HEK293 (cell line): ENCODE data around the gene KCNJ14.

ENCODE experiments used
- BCL11A ChIP-seq: fragments of 450-650 bp; formaldehyde crosslinking; IDR thresholded peaks from 2 replicates; pipeline ENCODE4 v1.5.1; 2016; ENCODE audit warnings: low read depth, missing biosample characterization, missing genetic modification characterization
- TCF7L2 ChIP-seq: IDR thresholded peaks from 2 replicates; pipeline ENCODE4 v1.6.1; 2011; ENCODE audit warnings: low read depth, mild to moderate bottlenecking, inconsistent platforms, low read length, moderate library complexity, borderline replicate concordance
- ZBTB17 ChIP-seq: fragments of 450-650 bp; formaldehyde crosslinking; IDR thresholded peaks from 2 replicates; pipeline ENCODE4 v1.5.1; 2016; ENCODE audit warnings: missing biosample characterization, missing genetic modification characterization
- ZBTB20 ChIP-seq: fragments of 450-650 bp; formaldehyde crosslinking; IDR thresholded peaks from 2 replicates; pipeline ENCODE4 v1.5.1; 2016; ENCODE audit warnings: missing biosample characterization, missing genetic modification characterization
- ZNF140 ChIP-seq: fragments of 450-650 bp; formaldehyde crosslinking; IDR thresholded peaks from 2 replicates; pipeline ENCODE4 v1.5.1; 2016; ENCODE audit warnings: missing biosample characterization, missing genetic modification characterization
- ZNF24 ChIP-seq: fragments of 450-650 bp; formaldehyde crosslinking; IDR thresholded peaks from 2 replicates; pipeline ENCODE4 v1.5.1; 2016; ENCODE audit warnings: missing biosample characterization, missing genetic modification characterization
- ZNF292 ChIP-seq: fragments of 450-650 bp; formaldehyde crosslinking; IDR thresholded peaks from 2 replicates; pipeline ENCODE4 v1.5.1; 2016; ENCODE audit warnings: low read depth, missing biosample characterization, missing genetic modification characterization, borderline replicate concordance
- ZNF324 ChIP-seq: fragments of 450-650 bp; formaldehyde crosslinking; IDR thresholded peaks from 2 replicates; pipeline ENCODE4 v1.5.1; 2016; ENCODE audit warnings: missing biosample characterization, missing genetic modification characterization
- ZNF785 ChIP-seq: fragments of 450-650 bp; formaldehyde crosslinking; IDR thresholded peaks from 2 replicates; pipeline ENCODE4 v1.5.1; 2016; ENCODE audit warnings: missing biosample characterization, missing genetic modification characterization
- ZNF791 ChIP-seq: fragments of 450-650 bp; formaldehyde crosslinking; IDR thresholded peaks from 2 replicates; pipeline ENCODE4 v1.5.1; 2016; ENCODE audit warnings: missing biosample characterization, missing genetic modification characterization
- TF ChIP-seq, protein P1 (sequence below): fragments of 450-650 bp; formaldehyde crosslinking; IDR thresholded peaks from 2 replicates; pipeline ENCODE4 v1.5.1; 2016; ENCODE audit warnings: missing biosample characterization, missing genetic modification characterization

DNA sequence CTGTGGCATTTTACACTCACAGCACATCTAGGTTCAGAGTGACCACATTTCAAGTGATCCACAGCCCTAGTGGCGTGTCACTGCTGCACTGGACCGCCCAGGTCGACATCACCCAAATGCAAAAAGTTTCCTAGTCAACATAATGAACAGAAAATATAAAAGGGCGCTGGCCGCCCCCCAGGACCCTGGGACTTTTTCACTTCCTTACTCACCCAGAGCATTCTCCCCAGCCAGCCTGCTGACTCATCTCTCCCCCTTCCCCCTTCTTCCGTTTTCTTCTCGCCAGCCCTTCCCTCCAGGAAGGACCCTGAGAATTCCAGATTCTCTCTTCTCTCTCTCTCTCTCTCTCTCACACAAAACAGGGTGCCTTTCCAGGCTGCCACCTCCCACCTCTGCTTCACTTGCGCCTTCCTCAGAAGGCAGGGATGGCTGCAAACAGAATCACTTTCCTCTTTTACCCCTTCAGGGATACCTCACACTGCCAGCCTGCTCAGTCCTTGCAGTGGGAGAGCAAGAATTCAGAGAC, 30.6 kb upstream of the KCNJ14 start:
- no peak for TF ChIP-seq BCL11A
- TF ChIP-seq, protein P1, sequence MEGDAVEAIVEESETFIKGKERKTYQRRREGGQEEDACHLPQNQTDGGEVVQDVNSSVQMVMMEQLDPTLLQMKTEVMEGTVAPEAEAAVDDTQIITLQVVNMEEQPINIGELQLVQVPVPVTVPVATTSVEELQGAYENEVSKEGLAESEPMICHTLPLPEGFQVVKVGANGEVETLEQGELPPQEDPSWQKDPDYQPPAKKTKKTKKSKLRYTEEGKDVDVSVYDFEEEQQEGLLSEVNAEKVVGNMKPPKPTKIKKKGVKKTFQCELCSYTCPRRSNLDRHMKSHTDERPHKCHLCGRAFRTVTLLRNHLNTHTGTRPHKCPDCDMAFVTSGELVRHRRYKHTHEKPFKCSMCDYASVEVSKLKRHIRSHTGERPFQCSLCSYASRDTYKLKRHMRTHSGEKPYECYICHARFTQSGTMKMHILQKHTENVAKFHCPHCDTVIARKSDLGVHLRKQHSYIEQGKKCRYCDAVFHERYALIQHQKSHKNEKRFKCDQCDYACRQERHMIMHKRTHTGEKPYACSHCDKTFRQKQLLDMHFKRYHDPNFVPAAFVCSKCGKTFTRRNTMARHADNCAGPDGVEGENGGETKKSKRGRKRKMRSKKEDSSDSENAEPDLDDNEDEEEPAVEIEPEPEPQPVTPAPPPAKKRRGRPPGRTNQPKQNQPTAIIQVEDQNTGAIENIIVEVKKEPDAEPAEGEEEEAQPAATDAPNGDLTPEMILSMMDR (tag by site-specific recombination), result no peak
- TF ChIP-seq ZBTB20 (tag by site-specific recombination), result no peak
- TF ChIP-seq ZNF324, result no peak
- no peak for TF ChIP-seq ZNF292 (tag by site-specific recombination)
- no peak for TF ChIP-seq TCF7L2
- TF ChIP-seq ZNF140, result no peak
- TF ChIP-seq ZNF24, result no peak
- peak; percentile 70 for TF ChIP-seq ZBTB17 (tag by site-specific recombination)
- no peak for TF ChIP-seq ZNF791 (tag by site-specific recombination)
- no peak for TF ChIP-seq ZNF785 (tag by site-specific recombination)
